HFFc6 (cell line): ENCODE data around the gene TMCC3. TPM values are rescaled to one million over a fixed set of nuclear protein-coding genes. Genes with fewer than 3 reads are reported as not detected.

Source experiments
- DNase-seq: peaks from one replicate; pipeline ENCODE4 v3.0.0-alpha.2; 2018
- H3K27ac Mint-ChIP-seq: 2 replicates; pipeline ENCODE4 v1.8.0; 2020; ENCODE audit warnings: mild to moderate bottlenecking, mixed read lengths
- H3K27me3 Mint-ChIP-seq: 2 replicates; pipeline ENCODE4 v1.8.0; 2021; ENCODE audit warnings: mild to moderate bottlenecking, moderate library complexity, mixed read lengths; ENCODE audit not compliant: insufficient read depth
- H3K36me3 Mint-ChIP-seq: 2 replicates; pipeline ENCODE4 v1.8.0; 2021; ENCODE audit warnings: low read depth, mixed read lengths
- H3K4me1 Mint-ChIP-seq: 2 replicates; pipeline ENCODE4 v1.8.0; 2020; ENCODE audit warnings: low read depth, mixed read lengths
- H3K4me3 Mint-ChIP-seq: 2 replicates; pipeline ENCODE4 v1.8.0; 2020; ENCODE audit warnings: mild to moderate bottlenecking, moderate library complexity, mixed read lengths
- H3K9me3 Mint-ChIP-seq: 2 replicates; pipeline ENCODE4 v1.8.0; 2020; ENCODE audit warnings: mild to moderate bottlenecking, mixed read lengths
- total RNA-seq, 6 experiments: library from RNA; stranded (reverse); fragmentation: NEBNext Ultra II Directional; extraction: Animal tissue kit (Norgen Biotek cat#: 25700); gene quantifications; 2 replicates in 1 of 6; 3 replicates in 5 of 6; pipeline ENCODE4 v1.2.3, GENCODE V29; 2021
- TF ChIP-seq, protein P1 (sequence below): fragments of 200-600 bp; sonication (generic); IDR thresholded peaks from 2 replicates; pipeline ENCODE4 v1.5.0; 2021; ENCODE audit warnings: antibody characterized with exemption, mild to moderate bottlenecking

The TMCC3 gene
- total RNA-seq, 6 experiments from 2014 or later = not detected

DNA sequence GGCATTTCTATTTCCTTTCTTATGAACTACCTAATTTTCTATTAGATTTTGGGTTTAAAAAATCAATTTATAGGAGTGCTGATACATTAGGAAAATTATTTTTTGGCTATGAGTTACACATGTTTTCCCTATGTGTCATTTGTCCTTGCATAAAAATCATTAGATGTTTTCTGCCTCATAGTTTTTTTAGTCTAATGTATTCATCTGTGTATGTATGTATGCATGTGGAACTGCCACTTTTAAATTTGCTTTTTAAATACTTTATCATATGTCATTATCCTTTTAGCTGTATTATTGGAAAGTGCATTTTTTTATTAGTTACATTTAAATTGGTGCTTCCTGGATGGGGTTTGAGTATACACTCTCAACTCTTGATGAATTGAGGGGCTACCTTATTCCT is 112.0 kb downstream of the TMCC3 start:
- Mint-ChIP-seq H3K4me3 (no peak overlapping the region), H3K27ac (no peak overlapping the region), H3K36me3 (no peaks in the 10 kb centered on the region), H3K27me3 (peaks cover 4% of the 10 kb centered on the region), H3K9me3 (no peaks in the 10 kb centered on the region), H3K4me1 (no peaks in the 10 kb centered on the region)
- DNase-seq = no peak
- TF ChIP-seq, protein P1, sequence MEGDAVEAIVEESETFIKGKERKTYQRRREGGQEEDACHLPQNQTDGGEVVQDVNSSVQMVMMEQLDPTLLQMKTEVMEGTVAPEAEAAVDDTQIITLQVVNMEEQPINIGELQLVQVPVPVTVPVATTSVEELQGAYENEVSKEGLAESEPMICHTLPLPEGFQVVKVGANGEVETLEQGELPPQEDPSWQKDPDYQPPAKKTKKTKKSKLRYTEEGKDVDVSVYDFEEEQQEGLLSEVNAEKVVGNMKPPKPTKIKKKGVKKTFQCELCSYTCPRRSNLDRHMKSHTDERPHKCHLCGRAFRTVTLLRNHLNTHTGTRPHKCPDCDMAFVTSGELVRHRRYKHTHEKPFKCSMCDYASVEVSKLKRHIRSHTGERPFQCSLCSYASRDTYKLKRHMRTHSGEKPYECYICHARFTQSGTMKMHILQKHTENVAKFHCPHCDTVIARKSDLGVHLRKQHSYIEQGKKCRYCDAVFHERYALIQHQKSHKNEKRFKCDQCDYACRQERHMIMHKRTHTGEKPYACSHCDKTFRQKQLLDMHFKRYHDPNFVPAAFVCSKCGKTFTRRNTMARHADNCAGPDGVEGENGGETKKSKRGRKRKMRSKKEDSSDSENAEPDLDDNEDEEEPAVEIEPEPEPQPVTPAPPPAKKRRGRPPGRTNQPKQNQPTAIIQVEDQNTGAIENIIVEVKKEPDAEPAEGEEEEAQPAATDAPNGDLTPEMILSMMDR = no peak

DNA sequence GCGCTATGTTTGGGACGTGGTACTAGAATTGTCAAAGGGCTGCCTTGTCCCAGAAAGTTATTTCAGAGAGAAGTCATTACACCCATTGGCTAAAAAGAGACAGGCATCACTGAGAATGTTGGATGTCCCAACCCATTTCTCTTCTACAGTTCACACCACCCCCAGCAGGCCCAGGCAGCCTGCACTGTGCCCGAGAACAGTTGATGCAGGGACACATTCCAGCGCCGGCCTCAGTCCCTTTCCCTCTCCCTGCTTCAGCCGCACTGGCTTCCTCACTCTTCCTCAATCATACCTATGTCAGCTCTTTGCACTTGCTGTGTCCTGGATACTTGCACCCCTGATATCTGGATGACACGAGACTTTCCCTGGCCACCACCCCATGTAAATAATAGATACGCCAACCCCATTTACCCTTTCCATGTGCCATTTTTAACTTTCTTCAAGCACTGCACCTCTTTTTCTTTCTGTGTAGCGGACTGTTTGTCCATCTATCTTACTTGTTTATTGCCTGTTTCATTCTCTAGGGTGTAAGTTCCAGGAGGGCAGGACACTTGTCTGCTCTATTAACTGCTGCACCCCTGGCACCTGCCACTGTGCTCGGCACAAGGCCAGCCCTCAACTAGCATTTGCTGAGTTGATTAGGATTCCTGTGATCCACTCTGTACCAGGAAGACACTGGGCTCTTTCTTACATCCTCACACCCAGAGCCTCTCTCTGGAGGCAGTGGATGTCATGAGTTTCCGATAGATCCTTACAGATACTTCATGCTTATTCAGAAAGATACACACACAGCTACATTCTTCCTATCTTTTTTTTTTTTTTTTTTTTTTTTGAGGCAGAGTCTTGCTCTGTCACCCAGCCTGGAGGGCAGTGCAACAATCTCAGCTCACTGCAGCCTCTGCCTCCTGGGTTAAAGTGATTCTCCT is 114.1 kb downstream of the TMCC3 start:
- no peak overlapping the region for H3K4me3 Mint-ChIP-seq
- H3K4me1 Mint-ChIP-seq = peaks cover 6% of the 10 kb centered on the region; the same call in 1 of the 2 replicates
- no peaks in the 10 kb centered on the region for H3K9me3 Mint-ChIP-seq
- no peaks in the 10 kb centered on the region for H3K36me3 Mint-ChIP-seq
- no peak for DNase-seq
- TF ChIP-seq, protein P1 = no peak
- H3K27me3 Mint-ChIP-seq = peaks cover 4% of the 10 kb centered on the region
- H3K27ac Mint-ChIP-seq = no peak overlapping the region

DNA sequence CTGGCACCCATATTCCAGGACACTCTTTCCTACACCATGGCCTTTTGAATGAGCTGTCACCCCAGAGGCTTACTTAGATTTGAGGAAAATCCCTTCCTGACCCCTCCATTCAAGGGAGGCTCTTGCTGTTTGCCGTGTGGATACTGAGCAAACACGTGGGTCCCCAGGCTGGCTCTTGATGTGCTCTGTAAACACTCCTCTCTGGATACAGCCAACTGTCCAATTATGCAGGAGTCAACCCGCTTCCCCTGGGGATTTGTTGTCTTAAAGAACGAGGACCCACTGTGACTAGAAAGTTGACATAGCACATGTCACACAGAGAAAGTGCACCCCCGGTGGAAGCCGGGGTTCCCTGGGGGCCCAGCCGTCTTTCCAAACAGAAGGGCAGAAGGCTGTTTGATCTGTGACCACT is 114.8 kb downstream of the TMCC3 start:
- Mint-ChIP-seq H3K36me3 (no peaks in the 10 kb centered on the region), H3K4me1 (peaks cover 6% of the 10 kb centered on the region; the same call in 1 of the 2 replicates), H3K27ac (no peak overlapping the region), H3K27me3 (peaks cover 4% of the 10 kb centered on the region), H3K4me3 (no peak overlapping the region), H3K9me3 (no peaks in the 10 kb centered on the region)
- no peak for DNase-seq
- TF ChIP-seq, protein P1 = no peak

DNA sequence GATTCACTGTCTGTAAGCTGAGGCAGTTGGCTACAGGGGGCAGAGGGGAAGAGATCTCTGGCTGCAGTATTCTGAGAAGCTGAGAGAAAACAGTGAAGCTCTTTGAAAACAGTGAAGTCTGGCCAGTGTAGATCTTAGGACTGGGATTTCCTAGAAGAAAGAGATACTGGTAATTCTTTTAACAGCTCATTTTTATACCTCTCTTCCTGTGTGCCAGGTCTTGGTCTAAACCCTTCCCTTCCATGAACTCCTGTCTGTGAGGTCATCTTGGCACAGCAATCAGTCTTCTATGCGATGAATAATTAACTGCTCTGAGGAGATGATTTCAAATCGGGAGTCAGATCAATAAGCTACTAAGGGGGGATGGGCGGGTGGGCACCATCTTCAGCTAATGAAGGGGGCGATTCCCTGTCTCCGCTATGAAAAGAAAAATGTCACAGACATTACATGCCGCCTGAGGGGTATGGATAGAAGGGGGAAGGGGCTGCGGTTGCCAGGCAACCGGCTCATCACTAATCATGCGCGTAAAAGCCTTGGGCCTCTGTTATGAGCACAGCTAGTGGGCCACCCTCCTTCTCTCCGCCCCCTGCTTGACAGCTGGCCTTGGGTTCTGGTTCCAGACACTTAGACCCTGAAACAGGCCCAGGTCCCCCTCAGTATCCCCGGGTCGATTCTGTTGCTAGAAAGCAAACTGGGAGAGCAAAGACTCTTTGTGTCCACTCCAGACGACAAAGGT is 115.4 kb downstream of the TMCC3 start:
- Mint-ChIP-seq H3K27ac (no peak overlapping the region), H3K9me3 (no peaks in the 10 kb centered on the region)

DNA sequence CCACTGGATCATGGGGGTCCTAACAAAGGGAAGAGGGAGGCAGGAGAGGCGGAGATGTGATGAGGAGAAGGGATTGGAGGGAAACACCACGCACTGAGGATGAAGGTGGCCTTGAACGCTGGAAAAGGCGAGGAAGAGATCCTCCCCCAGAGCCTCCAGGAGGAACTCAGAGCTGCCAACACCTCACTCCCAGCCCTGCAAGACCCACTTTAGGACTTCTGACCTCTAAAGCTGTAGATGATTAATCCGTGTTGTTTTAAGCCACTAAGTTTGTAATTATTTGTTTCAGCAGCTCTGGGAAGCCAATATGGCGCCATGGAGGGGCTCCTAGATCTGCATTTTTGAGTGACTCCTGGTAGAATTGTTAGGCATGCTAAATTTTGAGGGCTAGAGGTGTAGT is 116.1 kb downstream of the TMCC3 start:
- TF ChIP-seq, protein P1 = no peak
- no peaks in the 10 kb centered on the region for H3K36me3 Mint-ChIP-seq
- no peak overlapping the region for H3K4me3 Mint-ChIP-seq

More for the DNA sequence above, 115.4 kb downstream of the TMCC3 start:
- Mint-ChIP-seq H3K27me3 (peaks cover 6% of the 10 kb centered on the region), H3K36me3 (no peaks in the 10 kb centered on the region), H3K4me1 (peaks cover 6% of the 10 kb centered on the region; the same call in 1 of the 2 replicates), H3K4me3 (no peak overlapping the region)
- DNase-seq = no peak
- TF ChIP-seq, protein P1 = no peak

More for the DNA sequence above, 116.1 kb downstream of the TMCC3 start:
- Mint-ChIP-seq H3K9me3 (no peaks in the 10 kb centered on the region), H3K27me3 (peaks cover 10% of the 10 kb centered on the region), H3K27ac (no peak overlapping the region), H3K4me1 (peaks cover 6% of the 10 kb centered on the region; the same call in 1 of the 2 replicates)
- DNase-seq = no peak
